HT1080 (cell line): ENCODE measurements around the gene ASH1L. TPM values are rescaled to one million over a fixed set of nuclear protein-coding genes. Genes with fewer than 3 reads are reported as not detected.
"Not testable (repeated sequence)": the region's sequence is repeated elsewhere in the genome, so short reads cannot be mapped to it uniquely, and the experiment has no call there.

ENCODE experiments used
- DNase-seq: peaks from one replicate; pipeline ENCODE4 v3.0.0-alpha.2; 2015; ENCODE audit warnings: low read depth
- total RNA-seq: library from RNA; depleted of rRNA; stranded (reverse); fragments of >200 nt; shearing (Covaris generic); gene quantifications from 2 replicates; pipeline ENCODE4 v1.2.3, GENCODE V29; 2014

The ASH1L gene
- total RNA-seq, 1 experiment from 2014 or later, result 12.7 TPM

DNA sequence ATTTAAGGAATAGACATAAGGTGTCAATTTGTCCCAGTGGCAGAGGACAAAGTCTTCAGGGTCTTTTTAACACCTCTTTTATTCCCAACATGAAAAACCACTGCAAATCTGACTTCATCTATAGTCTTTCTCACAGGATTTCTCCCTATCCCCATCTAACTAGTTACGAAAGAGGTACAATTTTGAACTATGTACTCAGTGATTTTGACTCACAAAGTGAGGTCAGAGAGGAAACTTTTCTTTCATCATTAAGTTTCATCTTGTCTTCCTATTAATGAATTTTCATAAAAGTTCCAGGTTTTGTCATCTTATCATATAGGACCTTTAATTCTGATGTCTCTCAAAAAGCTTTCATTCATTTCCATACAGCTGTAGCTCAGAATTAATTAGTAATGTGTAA is 63.3 kb downstream of the ASH1L start:
- DNase-seq, result no peak

DNA sequence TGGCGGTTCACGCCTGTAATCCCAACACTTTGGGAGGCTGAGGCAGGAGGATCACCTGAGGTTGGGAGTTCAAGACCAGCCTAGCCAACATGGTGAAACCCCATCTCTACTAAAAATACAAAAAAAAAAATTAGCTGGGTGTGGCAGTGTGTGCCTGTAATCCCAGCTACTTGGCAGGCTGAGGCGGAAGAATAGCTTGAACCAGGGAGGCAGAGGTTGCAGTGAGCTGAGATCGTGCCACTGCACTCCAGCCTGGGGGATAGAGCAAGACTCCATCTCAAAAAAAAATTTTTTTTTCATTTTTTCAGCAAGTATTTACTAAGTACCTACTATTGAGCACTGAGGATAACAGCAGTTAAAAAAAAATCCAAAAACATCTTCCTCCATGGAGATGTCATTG is 69.0 kb downstream of the ASH1L start:
- not testable (repeated sequence) for DNase-seq

DNA sequence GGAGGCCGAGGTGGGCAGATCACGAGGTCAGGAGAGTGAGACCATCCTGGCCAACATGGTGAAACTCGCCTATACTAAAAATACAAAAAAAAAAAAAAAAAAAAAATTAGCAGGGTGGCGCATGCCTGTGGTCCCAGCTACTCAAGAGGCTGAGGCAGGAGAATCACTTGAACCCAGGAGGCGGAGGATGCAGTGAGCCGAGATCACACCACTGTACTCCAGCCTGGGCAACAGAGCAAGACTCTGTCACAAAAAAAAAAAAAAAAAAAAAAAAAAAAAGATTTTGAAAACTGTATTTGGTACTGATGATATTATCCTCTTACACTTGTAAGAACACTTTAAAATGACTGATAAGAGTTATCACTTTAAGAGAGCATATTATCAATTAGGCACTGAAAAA is 74.2 kb downstream of the ASH1L start:
- not testable (repeated sequence) for DNase-seq

DNA sequence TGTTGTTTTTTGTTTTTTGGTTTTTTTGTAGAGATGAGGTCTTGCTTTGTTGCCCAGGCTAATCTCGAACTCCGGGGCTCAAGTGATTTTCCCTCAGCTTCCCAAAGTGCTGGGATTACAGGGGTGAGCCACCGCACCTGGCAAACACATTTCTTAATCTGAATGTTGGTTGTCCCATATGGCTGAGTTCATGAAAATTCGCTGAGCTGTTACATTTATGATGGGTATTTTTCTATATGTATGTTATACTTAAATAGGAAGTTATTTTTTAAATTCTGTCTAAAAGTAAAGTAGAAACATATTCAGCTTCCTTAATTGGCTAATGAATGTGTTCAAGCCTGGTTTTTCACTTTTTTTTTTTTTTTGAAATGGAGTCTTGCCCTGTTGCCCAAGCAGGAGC is 75.1 kb downstream of the ASH1L start:
- DNase-seq, result no peak

DNA sequence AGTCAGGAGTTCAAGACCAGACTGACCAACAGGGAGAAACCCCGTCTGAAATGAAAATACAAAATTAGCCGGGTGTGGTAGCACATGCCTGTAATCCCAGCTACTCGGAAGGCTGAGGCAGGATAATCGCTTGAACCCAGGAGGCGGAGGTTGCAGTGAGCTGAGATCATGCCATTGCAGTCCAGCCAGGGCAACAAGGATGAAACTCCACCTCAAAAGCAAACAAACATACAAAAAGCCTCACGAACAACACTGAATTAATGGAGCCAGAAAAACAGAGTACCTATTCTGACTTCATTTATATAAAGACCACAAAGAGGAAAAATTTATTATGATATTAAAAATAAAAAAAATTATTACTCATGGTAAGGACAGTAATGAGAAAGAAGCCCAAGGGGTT is 75.7 kb downstream of the ASH1L start:
- DNase-seq, result not testable (repeated sequence)

DNA sequence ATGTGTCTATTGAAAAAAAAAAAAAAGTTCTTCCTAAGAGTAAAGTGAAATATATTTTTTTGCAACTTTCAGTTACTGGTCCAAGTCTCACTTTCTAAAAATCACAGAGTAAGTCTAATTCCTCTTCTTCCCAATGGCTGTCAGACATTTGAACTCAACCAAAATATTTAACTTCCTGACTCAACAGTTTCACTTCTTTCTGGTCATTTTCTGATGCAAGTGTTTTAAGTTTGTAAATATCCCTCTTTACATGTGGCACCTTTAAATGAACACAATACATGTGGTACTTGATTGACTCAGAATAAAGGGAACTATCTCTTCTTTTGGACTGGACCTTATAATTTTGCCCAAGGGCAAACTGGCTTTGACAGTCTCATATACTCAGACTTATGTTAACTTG is 76.7 kb downstream of the ASH1L start:
- DNase-seq, result no peak

DNA sequence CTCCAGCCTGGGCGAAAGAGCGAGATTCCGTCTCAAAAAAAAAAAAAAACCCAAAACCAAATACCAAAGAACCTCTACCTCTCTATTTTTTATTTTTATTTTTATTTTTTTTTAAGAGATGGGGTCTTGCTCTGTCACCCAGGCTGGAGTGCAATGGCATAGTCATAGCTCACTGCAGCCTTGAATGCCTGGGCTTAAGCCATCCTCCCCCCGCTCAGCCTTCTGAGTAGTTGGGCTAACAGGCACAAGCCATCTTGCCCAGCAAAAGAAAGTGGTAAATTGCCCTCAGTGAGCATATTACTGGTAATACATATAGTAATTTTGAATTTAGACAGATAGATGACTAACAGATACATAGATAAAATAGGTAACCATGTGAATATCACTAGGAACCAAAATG is 77.4 kb downstream of the ASH1L start:
- no peak for DNase-seq

DNA sequence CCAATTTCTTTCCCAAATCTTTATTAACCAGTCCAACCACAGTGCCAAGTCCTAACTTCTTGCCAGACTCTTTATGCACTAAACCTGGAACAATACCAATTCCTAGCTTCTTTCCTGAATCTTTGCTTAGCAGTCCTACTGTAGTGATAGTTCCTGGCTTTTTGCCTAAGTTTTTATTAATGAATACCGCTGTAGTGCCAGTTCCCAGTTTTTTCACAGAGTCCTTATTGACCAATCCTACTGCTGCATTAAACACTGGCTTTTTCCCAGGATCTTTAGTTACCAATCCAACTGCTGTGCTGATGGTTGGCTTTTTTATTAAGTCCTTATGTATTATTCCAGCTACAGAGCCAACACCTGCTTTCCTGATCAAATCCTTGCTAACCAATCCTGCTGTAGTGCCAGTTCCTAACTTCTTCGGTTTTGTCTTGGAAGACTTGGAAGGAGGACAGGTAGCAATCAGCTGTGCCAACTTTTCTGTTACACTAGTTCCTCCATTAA is 80.8 kb downstream of the ASH1L start:
- DNase-seq, result no peak

DNA sequence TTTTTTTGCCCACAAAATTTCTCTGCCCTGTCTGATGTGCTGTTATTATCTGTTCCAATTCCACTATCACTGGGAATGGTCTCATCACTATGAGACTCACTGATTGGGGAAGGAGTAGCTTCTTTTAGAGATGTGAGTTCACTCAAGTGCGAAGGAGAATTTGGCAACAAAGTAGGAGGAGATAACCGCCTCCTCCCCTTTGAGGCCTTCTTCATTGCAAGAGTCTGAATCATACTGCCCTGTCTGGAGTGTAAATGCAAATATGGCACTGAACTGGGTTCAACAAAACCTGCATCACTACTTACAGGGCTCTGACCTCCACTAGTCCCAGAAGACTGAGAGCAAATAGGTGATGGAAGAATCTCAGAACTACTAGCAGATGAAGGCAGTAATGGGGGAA is 83.4 kb downstream of the ASH1L start:
- peak; percentile 21 for DNase-seq

DNA sequence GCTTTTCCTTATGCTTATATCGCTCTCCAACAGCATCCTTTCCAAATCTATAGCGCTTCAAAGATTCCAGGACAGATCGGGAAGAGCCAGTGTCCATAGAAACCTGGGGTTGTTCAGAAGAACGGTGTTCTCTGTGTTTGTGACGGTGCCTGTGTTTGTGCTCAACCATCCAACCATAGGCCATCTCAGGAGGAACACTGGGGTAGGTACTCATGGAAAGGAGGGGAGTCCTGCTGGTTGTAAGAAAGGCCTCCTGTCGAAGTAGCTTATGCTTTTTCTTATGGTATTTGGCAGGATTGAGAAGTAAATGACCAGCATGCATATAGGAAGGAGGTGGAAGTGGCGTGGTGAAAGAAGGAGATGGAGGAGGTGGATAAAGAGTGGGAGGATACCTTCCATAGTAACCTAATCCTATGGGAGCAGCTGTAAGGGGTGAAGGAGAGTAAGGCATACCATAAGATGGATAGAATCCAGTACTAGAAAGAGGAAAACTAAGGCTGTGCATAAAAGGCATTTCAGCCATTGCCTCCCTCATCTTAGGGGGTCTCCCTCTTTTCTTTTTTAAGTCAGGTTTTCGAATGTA is 84.2 kb downstream of the ASH1L start:
- DNase-seq, result no peak

DNA sequence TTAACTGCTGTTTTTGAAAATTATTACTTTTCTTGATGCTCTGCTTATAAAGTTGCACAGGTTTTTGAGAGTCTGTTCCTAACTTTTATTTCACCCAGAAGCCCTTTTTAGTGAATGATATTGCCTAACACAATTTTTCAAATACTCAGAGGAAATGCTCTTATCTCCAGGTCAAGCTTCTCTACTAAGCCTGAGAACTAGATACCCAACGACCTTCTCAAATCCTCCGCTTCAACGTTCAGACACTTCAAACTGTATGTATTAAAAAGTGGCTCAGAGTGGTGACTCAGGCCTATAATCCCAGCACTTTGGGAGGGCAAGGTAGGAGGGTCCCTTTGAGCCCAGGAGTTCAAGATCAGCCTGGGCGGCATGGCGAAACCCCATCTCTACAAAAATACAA is 88.5 kb downstream of the ASH1L start:
- DNase-seq, result no peak

DNA sequence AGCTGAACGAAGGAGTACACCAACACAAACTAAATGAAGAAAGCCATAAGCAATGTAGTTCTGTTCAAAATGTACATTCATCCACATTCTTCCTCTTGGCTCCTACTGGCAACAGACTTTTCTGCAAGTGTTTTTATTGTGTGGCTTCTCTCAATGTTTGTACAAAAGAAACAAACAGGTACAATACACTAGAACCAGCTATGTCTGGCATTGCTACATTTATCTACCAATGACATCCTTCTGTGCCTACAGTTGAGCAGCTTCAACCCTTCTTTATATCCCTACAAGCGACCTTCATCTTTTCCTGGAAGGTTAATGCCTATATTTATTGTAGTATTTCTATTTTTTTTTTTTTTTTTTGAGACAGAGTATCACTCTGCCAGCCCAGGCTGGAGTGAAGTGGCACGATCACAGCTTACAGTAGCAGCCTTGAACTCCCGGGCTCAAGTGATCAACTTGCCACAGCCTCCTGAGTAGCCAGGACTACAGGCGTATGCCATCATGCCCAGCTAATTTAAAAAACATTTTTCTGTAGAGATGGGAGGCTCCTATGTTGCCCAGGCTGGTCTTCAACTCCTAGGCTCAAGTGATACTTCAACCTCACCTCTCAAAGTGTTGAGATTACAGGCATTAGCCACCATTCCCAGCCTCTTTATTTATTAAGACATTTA is 89.3 kb downstream of the ASH1L start:
- no peak for DNase-seq

DNA sequence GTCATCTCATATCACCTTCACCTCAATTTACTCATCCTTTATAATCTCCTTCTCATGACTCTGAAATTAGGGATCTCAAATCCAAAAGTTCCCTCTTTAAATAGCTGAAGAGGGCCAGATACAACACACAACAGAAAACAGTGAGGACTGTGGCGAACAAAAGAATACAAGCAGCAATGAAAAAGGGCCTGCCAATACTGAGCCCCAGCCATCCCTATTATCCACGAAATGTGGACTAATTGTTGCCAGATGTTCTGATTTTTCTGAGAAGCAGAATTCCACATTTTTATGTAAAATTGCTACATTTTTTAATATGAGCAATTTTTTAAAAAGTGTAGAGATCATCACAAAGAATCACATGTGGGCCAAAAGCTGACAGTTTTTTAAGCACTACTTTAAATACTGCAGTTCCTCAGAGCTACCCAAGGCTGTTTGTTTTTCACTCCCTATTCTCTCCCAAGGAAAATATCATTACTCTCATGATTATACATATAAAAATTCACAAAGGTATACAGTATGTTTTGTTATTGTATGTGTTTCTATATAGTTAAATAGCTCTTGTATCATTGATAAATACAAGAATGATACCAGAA is 90.0 kb downstream of the ASH1L start:
- DNase-seq, result no peak

DNA sequence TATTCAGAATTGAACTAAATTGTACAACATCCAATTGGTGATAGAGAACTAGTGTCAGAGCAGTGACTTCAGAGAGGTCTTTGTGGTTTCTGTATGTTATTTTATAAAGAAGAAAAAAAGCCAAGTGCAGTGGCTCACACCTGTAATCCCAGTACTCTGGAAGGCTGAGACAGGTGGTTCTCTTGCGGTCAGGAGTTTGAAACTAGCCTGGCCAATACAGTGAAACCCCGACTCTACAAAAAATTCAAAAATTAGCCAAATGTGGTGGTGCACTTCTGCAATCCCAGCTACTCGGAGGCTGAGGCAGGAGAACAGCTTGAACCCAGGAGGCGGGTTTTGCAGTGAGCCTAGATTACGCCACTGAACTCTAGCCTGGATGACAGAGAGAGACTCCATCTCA is 90.7 kb downstream of the ASH1L start:
- DNase-seq, result no peak

DNA sequence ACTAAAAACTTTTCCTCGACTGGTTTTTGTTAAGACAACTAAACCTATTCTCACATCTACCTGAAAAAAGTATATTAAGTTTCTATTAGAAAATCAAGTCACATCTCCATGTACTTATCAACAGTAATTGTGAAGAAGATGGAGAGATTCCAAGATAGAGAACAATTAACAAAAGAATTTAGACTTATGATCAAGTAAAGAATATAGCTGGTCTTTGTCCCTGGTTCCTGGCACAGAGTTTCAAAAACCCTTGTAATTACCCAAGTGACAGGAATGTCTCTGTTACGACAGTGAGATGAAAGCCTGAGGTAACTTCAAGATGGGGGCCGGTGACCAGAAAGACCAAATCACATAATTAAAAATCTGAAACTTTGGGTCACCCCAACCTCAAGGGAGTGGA is 91.6 kb downstream of the ASH1L start:
- no peak for DNase-seq

DNA sequence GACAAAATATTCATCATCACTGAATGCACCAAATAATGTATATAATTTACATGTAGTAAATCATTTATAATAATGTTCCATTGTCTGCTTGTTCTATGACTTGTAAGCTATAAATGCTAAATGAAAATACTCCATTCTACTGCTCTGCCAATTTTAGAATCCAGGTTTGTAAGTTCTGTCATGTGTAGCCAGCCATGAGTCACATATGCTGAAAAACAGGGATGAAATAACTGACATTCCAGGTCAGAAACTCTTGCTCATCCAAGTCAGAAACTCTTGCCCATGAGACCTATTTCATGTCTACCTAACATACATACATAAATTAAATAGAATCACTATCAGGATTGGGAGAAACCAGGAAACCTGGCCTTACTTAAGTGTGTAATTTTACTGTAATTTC is 95.6 kb downstream of the ASH1L start:
- peak; percentile 71 for DNase-seq

DNA sequence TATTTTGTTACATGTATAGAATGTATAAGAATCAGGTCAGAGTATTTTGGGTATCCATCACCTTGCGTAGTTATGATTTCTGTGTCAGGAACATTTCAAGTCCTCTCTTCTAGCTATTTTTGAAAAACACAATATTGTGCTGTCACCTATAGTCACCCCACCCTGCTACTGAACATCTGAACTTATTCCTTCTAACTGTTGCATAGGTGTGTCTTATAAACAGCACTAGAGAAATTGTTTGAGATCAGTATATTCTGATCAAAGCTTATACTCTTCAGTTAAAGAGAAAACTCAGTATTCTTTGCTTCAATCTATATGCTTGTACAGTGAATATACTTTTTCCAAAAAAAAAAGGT is 96.0 kb downstream of the ASH1L start:
- DNase-seq, result no peak

DNA sequence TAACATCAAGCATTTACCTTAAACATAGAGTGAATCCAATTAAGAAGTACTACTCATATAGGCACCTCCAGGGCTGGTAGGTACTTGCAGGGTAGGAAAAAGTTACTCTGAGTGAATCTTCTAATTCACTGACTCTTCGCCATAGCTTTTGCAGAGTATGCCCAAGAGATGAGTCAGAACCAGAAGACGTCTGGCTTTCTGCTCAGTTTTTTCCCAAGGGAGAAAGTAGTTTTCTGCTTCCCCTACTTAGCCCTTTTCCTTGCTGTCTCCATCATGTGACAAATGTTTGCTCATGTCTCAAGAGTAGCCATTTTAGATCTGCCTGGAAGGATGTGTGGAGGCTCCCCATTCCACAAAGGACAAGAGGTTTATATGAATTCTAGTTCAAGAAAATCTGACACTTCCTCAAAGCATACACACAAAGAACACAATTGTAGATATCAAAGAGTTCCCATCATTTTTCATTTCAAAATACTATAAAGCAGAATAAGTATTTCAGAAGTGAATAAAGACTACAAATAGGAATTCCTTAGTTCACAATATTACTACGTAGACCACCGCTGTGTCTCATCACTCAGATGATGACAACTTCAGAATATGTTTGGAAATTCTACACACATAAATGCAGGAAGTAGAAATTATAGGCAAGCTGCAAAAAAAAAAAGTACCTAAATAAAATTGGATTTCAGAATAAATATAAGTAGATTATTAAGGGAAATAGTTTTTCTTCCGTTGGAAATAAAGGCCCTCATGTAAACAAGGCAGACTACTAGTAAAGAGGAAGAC is 98.5 kb downstream of the ASH1L start:
- peak; percentile 54 for DNase-seq

DNA sequence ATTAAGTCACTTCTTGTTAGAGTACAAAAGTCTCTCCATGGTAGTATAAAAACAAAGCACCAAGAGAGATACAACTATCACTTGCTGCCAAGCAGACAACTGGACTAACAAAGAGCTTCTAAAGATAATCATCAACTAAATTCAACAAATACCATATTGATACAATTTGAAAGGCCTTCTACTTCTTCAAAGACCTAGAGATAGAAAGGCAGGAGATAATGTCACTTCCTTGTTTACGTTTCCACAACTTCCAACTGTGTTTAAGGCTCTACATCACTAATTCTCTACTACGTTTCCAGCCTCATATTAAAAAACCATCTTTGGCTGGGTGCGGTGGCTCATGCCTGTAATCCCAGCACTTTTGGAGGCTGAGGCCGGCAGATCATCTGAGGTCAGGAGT is 104.5 kb downstream of the ASH1L start:
- DNase-seq, result no peak

DNA sequence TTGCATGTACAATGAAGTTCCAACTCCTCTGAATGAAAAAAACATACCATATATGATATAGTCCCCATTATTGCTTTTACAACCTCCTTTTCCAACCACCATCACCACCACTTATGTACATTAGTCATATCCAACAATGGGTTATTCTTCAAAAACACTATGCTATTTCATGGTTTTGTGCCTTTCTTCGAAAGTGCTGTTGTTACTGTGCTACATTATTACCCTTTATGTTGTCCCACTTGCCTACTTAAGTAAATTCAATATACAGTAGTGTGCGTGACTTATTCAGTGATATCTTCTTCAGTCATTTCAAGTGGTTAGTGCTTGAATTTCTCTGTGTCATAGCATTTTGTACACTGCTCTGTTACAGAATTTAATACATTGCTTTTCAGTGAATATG is 105.3 kb downstream of the ASH1L start:
- no peak for DNase-seq

DNA sequence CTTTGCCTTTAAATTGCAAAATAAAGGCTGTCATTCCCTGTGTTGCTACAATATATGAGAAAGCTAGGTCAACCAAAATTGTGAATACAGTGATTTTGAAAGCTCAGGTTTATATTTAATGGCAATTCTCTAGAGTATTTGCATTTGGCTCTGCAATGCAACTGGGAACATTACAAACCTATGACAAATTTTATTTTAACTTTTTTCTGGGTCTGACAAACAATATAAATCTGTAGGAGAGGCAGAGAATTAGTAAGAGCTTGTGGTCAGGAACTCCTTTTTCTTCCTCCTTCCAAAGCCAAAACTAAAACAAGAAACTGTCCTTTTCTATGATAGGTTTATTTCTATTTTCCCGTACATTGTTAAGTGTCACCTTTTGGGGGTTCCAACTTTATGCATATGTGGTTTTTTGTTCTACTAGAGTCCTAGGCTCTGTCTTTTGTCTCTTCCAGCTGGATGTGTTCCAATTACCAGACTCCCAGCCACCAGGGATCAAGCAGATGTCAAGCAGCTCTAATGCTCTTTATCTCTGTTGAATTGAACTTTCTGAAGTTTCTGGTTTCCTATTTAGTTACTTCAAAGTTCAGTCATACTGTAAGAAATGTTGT is 106.9 kb downstream of the ASH1L start:
- no peak for DNase-seq

DNA sequence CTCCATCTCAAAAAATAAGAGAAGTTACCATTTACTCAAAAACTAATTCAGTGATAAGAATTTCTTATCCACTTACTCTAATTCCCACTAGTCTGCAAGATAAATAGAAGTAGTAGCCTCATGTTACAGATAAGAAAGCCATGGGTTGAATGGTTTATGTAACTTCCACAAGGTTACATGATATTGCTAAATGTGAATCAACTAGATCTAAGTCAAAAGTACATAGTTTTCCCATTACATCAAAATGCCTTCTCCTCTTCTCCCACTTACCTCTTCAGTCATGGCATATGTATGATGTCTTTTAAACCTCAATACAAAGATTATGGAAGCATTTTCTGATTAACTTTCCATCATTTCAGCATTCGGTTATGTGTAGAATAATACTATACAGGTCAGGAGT is 108.5 kb downstream of the ASH1L start:
- no peak for DNase-seq
